H1 (cell line): ENCODE results near the gene OSBPL6. TPM values are rescaled to one million over a fixed set of nuclear protein-coding genes. Genes with fewer than 3 reads are reported as not detected.

Experiments used
- ATF3 ChIP-seq: IDR thresholded peaks from 2 replicates; pipeline ENCODE4 v1.6.1; 2011; ENCODE audit warnings: low read depth, mild to moderate bottlenecking, low read length; ENCODE audit not compliant: insufficient read depth
- BCL11A ChIP-seq, 2 experiments: IDR thresholded peaks; one replicate each; pipeline ENCODE4 v1.6.1; 2011; ENCODE audit warnings: low read depth in 2 of 2, low read length in 2 of 2, mild to moderate bottlenecking in 2 of 2
- KDM1A ChIP-seq: fragments of 200-600, 300-600 bp; sonication (generic); IDR thresholded peaks from 2 replicates; pipeline ENCODE4 v1.7.1; 2016; ENCODE audit warnings: mild to moderate bottlenecking, low read length, borderline replicate concordance
- KDM4A ChIP-seq: IDR thresholded peaks from one replicate; pipeline ENCODE4 v1.7.1; 2012; ENCODE audit warnings: low read depth, mild to moderate bottlenecking, moderate library complexity, low read length, inconsistent platforms; ENCODE audit not compliant: severe bottlenecking
- MAX ChIP-seq: IDR thresholded peaks from 2 replicates; pipeline ENCODE4 v1.6.1; 2012; ENCODE audit warnings: inconsistent platforms
- polyA plus RNA-seq, 7 experiments: library from polyadenylated mRNA; depleted of rRNA in 3 of 7; stranded (reverse) in 5 of 7; unstranded in 2 of 7; fragments of >200 nt in 5 of 7; fragments of 200-250 nt in 2 of 7; gene quantifications; 1 replicate in 5 of 7; 2 replicates in 1 of 7; 4 replicates in 1 of 7; pipeline versions ENCODE4 v1.2.1 to v1.2.3, GENCODE V29; 2011 to 2013; ENCODE audit warnings: missing spikeins in 2 of 7, mixed read lengths in 2 of 7
- total RNA-seq: library from RNA; stranded (reverse); fragmentation: NEBNext Ultra II Directional; extraction: Animal tissue kit (Norgen Biotek cat#: 25700); gene quantifications from 2 replicates; pipeline ENCODE4 v1.2.1, GENCODE V29; 2021

Gene OSBPL6
- total and polyA plus RNA-seq, 2 of the 8 experiments (the other 6 are each of a cell fraction or from before 2014, with no cell fraction given), result 1.7 to 5.6 TPM

DNA sequence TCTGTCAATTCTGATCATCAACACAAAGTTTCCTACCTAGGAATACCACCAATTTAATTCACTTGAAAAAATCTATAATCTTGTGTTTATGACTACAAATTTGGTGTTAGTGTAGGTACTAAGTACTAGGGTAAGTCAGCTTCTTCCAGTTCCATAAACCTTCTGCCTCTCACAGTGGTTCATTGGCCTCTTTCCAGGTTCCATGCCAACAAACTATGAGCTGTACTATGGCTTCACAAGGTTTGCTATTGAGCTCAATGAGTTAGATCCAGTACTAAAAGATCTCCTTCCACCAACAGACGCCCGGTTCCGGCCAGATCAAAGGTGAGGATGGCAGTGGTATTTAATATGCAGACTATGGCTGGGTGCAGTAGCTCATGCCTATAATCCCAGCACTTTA, 197.9 kb downstream of the OSBPL6 start (continued):
- TF ChIP-seq MAX (no peak), KDM1A (no peak), BCL11A (IDR thresholded peaks at IDR 0.05; ENCODE audit: low read depth in 2 of 2, low read length in 2 of 2) (no peak), ATF3 (no peak), KDM4A (no peak)
